ENCODE measurements around the gene CARTPT. TPM values are rescaled to one million over a fixed set of nuclear protein-coding genes. Genes with fewer than 3 reads are reported as not detected.

CARTPT gene
- total RNA-seq, 4 donors from 2014 or later = 4.4 to 41.9 TPM; not detected in 2

DNA sequence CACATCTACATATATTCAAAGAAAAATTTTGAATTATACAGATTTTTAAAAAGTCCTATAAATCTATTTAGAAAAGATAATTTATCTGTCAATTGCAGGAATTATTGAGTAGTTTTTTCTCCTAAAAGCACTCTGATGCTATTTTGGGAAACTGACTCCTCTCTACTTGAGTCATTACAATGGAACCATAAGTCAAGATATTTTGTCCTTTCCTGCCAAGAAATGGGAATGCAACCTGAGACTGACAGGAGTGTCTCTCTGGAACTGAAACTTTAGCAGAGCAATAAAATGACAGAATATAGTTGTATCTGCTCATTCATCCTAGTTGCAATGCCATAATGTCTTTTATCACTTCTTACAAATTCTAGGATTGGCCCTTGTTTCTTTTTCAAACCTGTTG lies 48.6 kb downstream of the CARTPT start:
- Histone ChIP-seq H3K4me3 (no peak overlapping the region), H3K4me1 (no peaks in the 10 kb centered on the region), H3K9me3 (no peaks in the 10 kb centered on the region), H3K36me3 (no peaks in the 10 kb centered on the region), H3K27ac (no peak overlapping the region), H3K27me3 (no peaks in the 10 kb centered on the region)
- intact Hi-C loops (cut with DNase I; ENCODE audit: low total_unique reads) = no loop called here
- in situ Hi-C loops (cut with MboI; ENCODE audit: low pct_ligation_motif_present in 1 of 4, low pct_unique_long_range_greater_than_20kb in 1 of 4, low sequenced_read_pairs in 3 of 4) = loop anchor here in 1 of 4 donors (25.0 kb wide), 1 partner anchor 305 kb away; the partner anchor contains the start of gene BDP1
- TF ChIP-seq POLR2AphosphoS5 (IDR thresholded peaks at IDR 0.05) (no peak), EP300 (IDR thresholded peaks at IDR 0.05; ENCODE audit: low read depth) (no peak), POLR2A (IDR thresholded peaks at IDR 0.05) (no peak)
- TF ChIP-seq, protein P1, sequence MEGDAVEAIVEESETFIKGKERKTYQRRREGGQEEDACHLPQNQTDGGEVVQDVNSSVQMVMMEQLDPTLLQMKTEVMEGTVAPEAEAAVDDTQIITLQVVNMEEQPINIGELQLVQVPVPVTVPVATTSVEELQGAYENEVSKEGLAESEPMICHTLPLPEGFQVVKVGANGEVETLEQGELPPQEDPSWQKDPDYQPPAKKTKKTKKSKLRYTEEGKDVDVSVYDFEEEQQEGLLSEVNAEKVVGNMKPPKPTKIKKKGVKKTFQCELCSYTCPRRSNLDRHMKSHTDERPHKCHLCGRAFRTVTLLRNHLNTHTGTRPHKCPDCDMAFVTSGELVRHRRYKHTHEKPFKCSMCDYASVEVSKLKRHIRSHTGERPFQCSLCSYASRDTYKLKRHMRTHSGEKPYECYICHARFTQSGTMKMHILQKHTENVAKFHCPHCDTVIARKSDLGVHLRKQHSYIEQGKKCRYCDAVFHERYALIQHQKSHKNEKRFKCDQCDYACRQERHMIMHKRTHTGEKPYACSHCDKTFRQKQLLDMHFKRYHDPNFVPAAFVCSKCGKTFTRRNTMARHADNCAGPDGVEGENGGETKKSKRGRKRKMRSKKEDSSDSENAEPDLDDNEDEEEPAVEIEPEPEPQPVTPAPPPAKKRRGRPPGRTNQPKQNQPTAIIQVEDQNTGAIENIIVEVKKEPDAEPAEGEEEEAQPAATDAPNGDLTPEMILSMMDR (IDR thresholded peaks at IDR 0.05) = no peak
- no peak for DNase-seq

DNA sequence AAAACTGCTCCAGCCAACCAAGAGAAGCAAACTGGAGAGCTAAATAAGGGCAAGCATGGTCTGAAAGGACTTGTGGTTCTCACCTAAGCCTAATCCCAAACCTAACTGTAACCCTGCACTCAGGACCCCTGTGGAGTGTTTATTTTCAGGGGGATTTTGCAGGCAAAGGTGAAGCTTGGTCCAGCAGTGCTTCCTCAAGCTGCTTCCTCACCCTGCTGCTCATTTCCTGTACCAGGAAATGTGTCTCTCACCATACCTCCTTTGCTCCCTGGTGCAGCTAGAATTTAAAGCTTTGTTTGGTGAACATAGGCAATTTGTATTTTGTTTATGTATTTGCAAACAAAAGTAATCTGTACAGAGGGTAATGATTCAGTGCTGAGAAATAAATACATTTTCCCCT lies 50.2 kb downstream of the CARTPT start:
- TF ChIP-seq POLR2A (IDR thresholded peaks at IDR 0.05) (no peak), EP300 (IDR thresholded peaks at IDR 0.05; ENCODE audit: low read depth) (no peak), POLR2AphosphoS5 (IDR thresholded peaks at IDR 0.05) (no peak)
- TF ChIP-seq, protein P1 (IDR thresholded peaks at IDR 0.05) = no peak
- H3K27me3 ChIP-seq = peaks cover 3% of the 10 kb centered on the region
- H3K27ac ChIP-seq = no peak overlapping the region
- H3K4me3 ChIP-seq = no peak overlapping the region
- H3K9me3 ChIP-seq = no peaks in the 10 kb centered on the region
- DNase-seq = no peak
- no peaks in the 10 kb centered on the region for H3K36me3 ChIP-seq
- intact Hi-C loops (cut with DNase I; ENCODE audit: low total_unique reads) (no loop called here), in situ Hi-C loops (cut with MboI; ENCODE audit: low pct_ligation_motif_present in 1 of 4, low pct_unique_long_range_greater_than_20kb in 1 of 4, low sequenced_read_pairs in 3 of 4) (loop anchor here in 1 of 4 donors (25.0 kb wide), 1 partner anchor 307 kb away; the partner anchor contains the start of gene BDP1)
- no peaks in the 10 kb centered on the region for H3K4me1 ChIP-seq

DNA sequence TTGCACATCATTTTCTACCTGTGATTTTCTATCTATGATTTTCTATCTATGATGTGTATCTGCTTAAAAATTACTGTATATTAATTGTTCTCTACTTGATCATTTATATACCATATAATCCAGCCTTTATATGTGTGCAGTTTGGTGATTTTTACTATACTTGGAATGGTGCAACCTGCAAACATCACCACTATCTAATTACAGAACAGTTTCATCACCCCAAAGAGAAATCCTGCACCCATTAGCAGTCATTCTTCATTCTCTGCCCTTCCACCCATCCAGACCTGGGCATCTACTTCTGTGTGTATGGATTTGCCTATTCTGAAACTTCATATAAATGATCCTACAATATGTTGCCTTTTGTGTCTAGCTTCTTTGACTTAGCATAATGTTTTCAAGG lies 51.3 kb downstream of the CARTPT start:
- Histone ChIP-seq H3K27ac (no peak overlapping the region), H3K4me1 (no peaks in the 10 kb centered on the region), H3K27me3 (peaks cover 3% of the 10 kb centered on the region), H3K4me3 (no peak overlapping the region), H3K36me3 (no peaks in the 10 kb centered on the region), H3K9me3 (no peaks in the 10 kb centered on the region)
- TF ChIP-seq POLR2A (IDR thresholded peaks at IDR 0.05) (no peak), POLR2AphosphoS5 (IDR thresholded peaks at IDR 0.05) (no peak), EP300 (IDR thresholded peaks at IDR 0.05; ENCODE audit: low read depth) (no peak)
- TF ChIP-seq, protein P1 (IDR thresholded peaks at IDR 0.05) = no peak
- intact Hi-C loops (cut with DNase I; ENCODE audit: low total_unique reads) (no loop called here), in situ Hi-C loops (cut with MboI; ENCODE audit: low pct_ligation_motif_present in 1 of 4, low pct_unique_long_range_greater_than_20kb in 1 of 4, low sequenced_read_pairs in 3 of 4) (loop anchor here in 1 of 4 donors (25.0 kb wide), 1 partner anchor 308 kb away; the partner anchor contains the start of gene BDP1)
- no peak for DNase-seq

Other genes starting within 250 kb of the CARTPT start
- gene MCCC2, start 131.9 kb upstream of the CARTPT start, total RNA-seq = 10 to 100 TPM; 23.2 to 61.5 (median 43.9) TPM

All from transverse colon (tissue), 4 donors.